CD8-positive, alpha-beta memory T cell (primary cell): ENCODE measurements around the gene DMAC2. TPM values are rescaled to one million over a fixed set of nuclear protein-coding genes. Genes with fewer than 3 reads are reported as not detected.

ENCODE experiments used
- CTCF ChIA-PET: fragments of 350-600 bp; sonication (Branson Sonifier 250); formaldehyde crosslinking; loops from one replicate; lab custom pipeline; 2021; ENCODE audit warnings: antibody characterized with exemption; lab: Charles Lee
- POLR2A ChIA-PET: fragments of 350-600 bp; sonication (Branson Sonifier 250); formaldehyde crosslinking; loops from one replicate; lab custom pipeline; 2021; ENCODE audit warnings: antibody characterized with exemption; lab: Charles Lee
- DNase-seq, 5 donors: peaks; one replicate each; pipeline versions ENCODE4 v3.0.0 to v3.0.0-alpha.2; 2020 to 2022; ENCODE audit warnings: mixed read lengths in 1 of 5
- H3K27ac ChIP-seq: one replicate; pipeline ENCODE4 v1.7.0; 2013; ENCODE audit warnings: low read depth, mild to moderate bottlenecking, low read length, moderate library complexity
- H3K27me3 ChIP-seq: 2 replicates; pipeline ENCODE4 v1.7.0; 2013; ENCODE audit warnings: low read length, mild to moderate bottlenecking; ENCODE audit not compliant: insufficient read depth, poor library complexity, severe bottlenecking
- H3K36me3 ChIP-seq: 2 replicates; pipeline ENCODE4 v1.7.0; 2013; ENCODE audit warnings: mild to moderate bottlenecking, low read length, moderate library complexity; ENCODE audit not compliant: insufficient read depth
- H3K4me1 ChIP-seq: 2 replicates; pipeline ENCODE4 v1.7.0; 2013; ENCODE audit warnings: mild to moderate bottlenecking, low read length, moderate library complexity; ENCODE audit not compliant: insufficient read depth
- H3K4me3 ChIP-seq: 2 replicates; pipeline ENCODE4 v1.7.0; 2013; ENCODE audit warnings: mild to moderate bottlenecking, low read length
- H3K9me3 ChIP-seq: 2 replicates; pipeline ENCODE4 v1.7.0; 2013; ENCODE audit warnings: mild to moderate bottlenecking, low read length
- H3K27ac Mint-ChIP-seq, 8 donors: one replicate each; pipeline ENCODE4 v1.8.0; 2020 to 2021; ENCODE audit warnings: mixed read lengths in 8 of 8, mild to moderate bottlenecking in 6 of 8, inconsistent platforms in 3 of 8, moderate library complexity in 3 of 8
- H3K27me3 Mint-ChIP-seq, 2 donors: one replicate each; pipeline ENCODE4 v1.8.0; 2020 to 2021; ENCODE audit warnings: mixed read lengths in 2 of 2, mild to moderate bottlenecking in 1 of 2, moderate library complexity in 1 of 2
- H3K36me3 Mint-ChIP-seq, 3 donors: one replicate each; pipeline ENCODE4 v1.8.0; 2020 to 2021; ENCODE audit warnings: mixed read lengths in 3 of 3, inconsistent platforms in 1 of 3, mild to moderate bottlenecking in 1 of 3
- H3K4me1 Mint-ChIP-seq, 3 donors: one replicate each; pipeline ENCODE4 v1.8.0; 2020 to 2021; ENCODE audit warnings: mixed read lengths in 3 of 3, inconsistent platforms in 1 of 3, mild to moderate bottlenecking in 1 of 3
- H3K4me3 Mint-ChIP-seq, 7 donors: one replicate each; pipeline ENCODE4 v1.8.0; 2020 to 2021; ENCODE audit warnings: mixed read lengths in 7 of 7, mild to moderate bottlenecking in 6 of 7, moderate library complexity in 4 of 7, inconsistent platforms in 2 of 7
- H3K9me3 Mint-ChIP-seq, 5 donors: one replicate each; pipeline ENCODE4 v1.8.0; 2020 to 2022; ENCODE audit warnings: mixed read lengths in 5 of 5, mild to moderate bottlenecking in 3 of 5, moderate library complexity in 2 of 5, inconsistent platforms in 1 of 5
- polyA plus RNA-seq: library from polyadenylated mRNA; unstranded; fragments of 300-500 nt; fragmentation: Illumina TruSeq; gene quantifications from one replicate; pipeline ENCODE4 v1.2.3, GENCODE V29; 2021
- total RNA-seq, 2 experiments: library from RNA; stranded (reverse); gene quantifications; one replicate each; pipeline ENCODE4 v1.2.3, GENCODE V29; 2021

Gene DMAC2
- total and polyA plus RNA-seq, 3 experiments from 2014 or later, result 56.8 to 76.2 (median 74.1) TPM

DNA sequence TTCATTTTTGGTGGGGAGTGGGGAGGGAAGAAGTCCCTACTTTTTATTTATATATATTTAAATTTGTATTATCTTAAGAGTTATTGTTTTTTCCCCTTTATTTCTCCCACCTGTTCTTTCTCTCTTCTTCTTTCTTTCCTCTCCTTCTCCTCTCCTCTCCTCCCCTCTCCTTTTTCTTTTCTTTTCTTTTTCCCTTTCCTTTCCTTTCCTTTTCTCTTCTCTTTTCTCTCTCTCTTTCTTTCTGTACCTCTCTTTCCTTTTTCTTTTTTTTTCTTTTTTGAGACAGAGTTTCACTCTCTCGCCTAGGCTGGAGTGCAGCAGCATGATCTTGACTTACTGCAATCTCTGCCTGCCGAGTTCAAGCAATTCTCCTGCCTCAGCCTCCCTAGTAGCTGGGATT, 40.2 kb downstream of the DMAC2 start:
- POLR2A ChIA-PET, result interaction anchor here (1.1 kb wide), 1 partner anchor 15 kb away, joined by 3 read pairs; no protein-coding TSS in a partner anchor
- Histone ChIP-seq H3K36me3 (peaks cover 6% of the 10 kb centered on the region), H3K9me3 (no peaks in the 10 kb centered on the region), H3K27ac (no peak overlapping the region), H3K27me3 (no peaks in the 10 kb centered on the region), H3K4me1 (peaks cover 27% of the 10 kb centered on the region), H3K4me3 (no peak overlapping the region)
- no peak for DNase-seq
- peaks cover 0 to 28% (median 0%) of the 10 kb centered on the region in 3 donors for H3K36me3 Mint-ChIP-seq
- peak overlapping the region in 5 of 8 donors; percentile 36 to 96 (median 73) for H3K27ac Mint-ChIP-seq
- no peaks in the 10 kb centered on the region for H3K27me3 Mint-ChIP-seq
- CTCF ChIA-PET, result no interaction called here
- H3K4me3 Mint-ChIP-seq, result peak overlapping the region in 6 of 7 donors; percentile 28 to 97 (median 96)
- peaks cover 46 to 65% (median 53%) of the 10 kb centered on the region in 3 donors for H3K4me1 Mint-ChIP-seq
- H3K9me3 Mint-ChIP-seq, result no peaks in the 10 kb centered on the region

DNA sequence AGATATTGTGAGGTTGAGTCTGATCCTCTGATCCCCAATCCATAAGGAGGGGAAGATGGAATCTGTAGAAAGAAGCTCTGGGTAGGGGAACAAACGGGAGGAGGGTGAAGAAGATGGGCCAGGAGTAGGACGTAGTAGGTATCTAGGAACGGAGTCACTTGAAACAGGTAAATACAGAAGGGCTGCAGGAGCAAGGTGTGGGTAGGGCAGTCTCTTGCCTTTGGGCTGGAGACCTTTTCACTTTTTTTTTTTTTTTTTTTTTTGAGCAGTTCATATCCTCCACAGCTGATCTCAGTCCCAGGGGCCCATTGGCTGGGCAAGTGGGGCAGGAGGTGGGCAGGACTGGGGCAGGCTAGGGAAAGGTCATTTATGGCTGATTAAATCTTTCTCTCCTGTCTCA, 40.6 kb downstream of the DMAC2 start:
- Mint-ChIP-seq H3K9me3 (no peaks in the 10 kb centered on the region), H3K27me3 (no peaks in the 10 kb centered on the region), H3K27ac (peak overlapping the region in 7 of 8 donors; percentile 6 to 100 (median 100)), H3K4me1 (peaks cover 46 to 65% (median 53%) of the 10 kb centered on the region in 3 donors), H3K36me3 (peaks cover 0 to 28% (median 0%) of the 10 kb centered on the region in 3 donors), H3K4me3 (peak overlapping the region; percentile 87 to 98 (median 97))
- Histone ChIP-seq H3K4me1 (peaks cover 27% of the 10 kb centered on the region), H3K9me3 (no peaks in the 10 kb centered on the region), H3K27ac (peak overlapping the region; percentile 91), H3K36me3 (peaks cover 6% of the 10 kb centered on the region), H3K27me3 (no peaks in the 10 kb centered on the region), H3K4me3 (peak overlapping the region; percentile 97)
- ChIA-PET CTCF (no interaction called here), POLR2A (interaction anchor here (1.1 kb wide), 1 partner anchor 14 kb away, joined by 3 read pairs; no protein-coding TSS in a partner anchor)
- DNase-seq, result no peak

DNA sequence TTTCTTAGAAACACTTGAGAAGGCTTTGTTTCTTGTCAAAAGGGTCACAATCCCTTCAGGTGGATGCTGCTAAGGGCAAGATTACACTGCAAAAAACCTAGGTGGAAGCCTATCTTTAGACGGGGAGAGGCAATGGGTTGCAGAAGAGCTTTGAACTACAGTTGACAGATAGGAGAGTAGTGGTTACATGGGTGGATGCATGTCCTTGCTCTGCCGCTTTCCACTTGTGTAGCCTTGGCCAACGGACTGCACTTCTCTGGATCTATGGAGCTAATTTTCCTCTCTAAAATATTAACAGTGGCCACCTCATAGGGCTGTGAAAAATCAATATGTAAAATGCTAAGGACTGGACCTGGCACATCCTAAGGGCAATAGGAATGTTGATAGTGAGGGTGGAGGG, 41.1 kb downstream of the DMAC2 start:
- H3K36me3 ChIP-seq, result peaks cover 6% of the 10 kb centered on the region
- POLR2A ChIA-PET, result no interaction called here
- peaks cover 0 to 30% (median 0%) of the 10 kb centered on the region in 3 donors for H3K36me3 Mint-ChIP-seq
- CTCF ChIA-PET, result no interaction called here
- H3K27ac ChIP-seq, result peak overlapping the region; percentile 91
- H3K4me1 ChIP-seq, result peaks cover 27% of the 10 kb centered on the region
- no peaks in the 10 kb centered on the region for H3K27me3 ChIP-seq
- H3K27me3 Mint-ChIP-seq, result no peaks in the 10 kb centered on the region
- peaks cover 46 to 65% (median 53%) of the 10 kb centered on the region in 3 donors for H3K4me1 Mint-ChIP-seq
- peak overlapping the region; percentile 87 to 98 (median 97) for H3K4me3 Mint-ChIP-seq
- H3K27ac Mint-ChIP-seq, result peak overlapping the region; percentile 89 to 100 (median 100)
- H3K4me3 ChIP-seq, result peak overlapping the region; percentile 97
- H3K9me3 Mint-ChIP-seq, result no peaks in the 10 kb centered on the region
- DNase-seq, result no peak
- no peaks in the 10 kb centered on the region for H3K9me3 ChIP-seq

DNA sequence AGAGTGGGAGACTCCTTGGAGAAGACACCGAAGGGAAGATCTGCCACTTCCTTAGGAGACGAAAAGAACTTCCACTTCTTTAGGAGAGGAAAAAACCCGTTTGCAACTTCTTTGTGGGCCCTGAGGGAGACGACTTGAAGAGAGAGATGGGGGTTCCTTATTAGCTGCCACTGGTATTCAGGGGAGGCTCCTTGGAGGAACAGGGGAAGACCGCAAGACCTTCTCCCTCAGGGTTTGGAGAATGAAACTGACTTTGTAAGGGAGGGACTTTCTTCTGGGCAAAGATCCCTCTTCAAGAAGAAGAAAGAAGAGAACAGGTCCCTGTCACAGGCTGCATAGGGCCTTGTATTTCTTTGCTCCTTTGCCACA, 41.7 kb downstream of the DMAC2 start:
- DNase-seq, result no peak
- Mint-ChIP-seq H3K27ac (peak overlapping the region; percentile 96 to 100 (median 100)), H3K9me3 (no peaks in the 10 kb centered on the region), H3K36me3 (peaks cover 0 to 27% (median 0%) of the 10 kb centered on the region in 3 donors), H3K4me3 (peak overlapping the region; percentile 87 to 98 (median 97)), H3K27me3 (no peaks in the 10 kb centered on the region), H3K4me1 (peaks cover 46 to 61% (median 53%) of the 10 kb centered on the region in 3 donors)
- H3K27me3 ChIP-seq, result no peaks in the 10 kb centered on the region
- no peaks in the 10 kb centered on the region for H3K9me3 ChIP-seq
- H3K27ac ChIP-seq, result peak overlapping the region; percentile 91
- POLR2A ChIA-PET, result no interaction called here
- CTCF ChIA-PET, result no interaction called here
- H3K36me3 ChIP-seq, result peaks cover 6% of the 10 kb centered on the region
- H3K4me1 ChIP-seq, result peaks cover 27% of the 10 kb centered on the region
- H3K4me3 ChIP-seq, result peak overlapping the region; percentile 97

DNA sequence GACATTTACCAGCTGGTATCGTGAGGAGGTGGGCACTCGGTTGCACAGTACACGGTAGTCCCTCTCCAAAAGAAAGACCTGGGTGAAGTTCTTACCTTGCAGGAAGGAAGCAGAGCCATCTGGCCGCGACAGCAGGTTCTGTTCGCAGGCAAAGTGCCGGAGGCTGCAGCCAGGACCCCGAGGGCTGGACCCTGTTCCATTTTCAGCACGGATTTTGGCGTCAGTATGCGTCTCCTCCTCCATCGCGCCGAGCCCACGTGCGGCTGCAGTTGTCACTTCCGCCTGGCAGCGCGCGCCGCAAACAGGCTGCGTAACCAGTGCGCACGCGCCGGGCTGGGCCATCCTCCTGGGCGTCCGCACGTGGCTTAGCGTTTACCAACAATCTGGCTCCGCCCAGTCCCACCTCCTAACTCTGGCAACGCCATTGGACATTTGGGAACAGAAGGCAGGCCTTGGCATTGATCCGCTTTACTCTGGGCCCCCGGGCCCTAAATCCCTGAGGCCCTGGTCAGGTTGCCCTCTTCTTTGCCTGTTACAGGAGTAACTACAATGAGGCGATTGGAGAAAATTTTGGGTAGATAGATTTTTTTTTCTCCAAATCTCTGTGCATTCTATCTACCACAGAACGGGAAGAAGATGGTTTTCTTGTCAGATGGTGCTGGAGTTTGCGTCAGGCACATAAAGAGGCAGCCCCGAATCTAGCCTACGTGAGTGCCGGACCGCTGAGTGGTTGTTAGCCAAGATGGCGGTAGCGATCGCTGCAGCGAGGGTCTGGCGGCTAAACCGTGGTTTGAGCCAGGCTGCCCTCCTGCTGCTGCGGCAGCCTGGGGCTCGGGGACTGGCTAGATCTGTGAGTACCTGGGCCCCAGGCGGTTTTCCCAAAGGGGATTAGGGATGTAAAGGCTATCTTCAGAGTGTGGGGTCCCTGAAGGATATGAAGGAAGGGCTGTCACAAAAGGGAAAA, 42.3 kb downstream of the DMAC2 start, which contains the start of the genes BCKDHA and EXOSC5:
TSS of gene BCKDHA (plus strand) at position 733 of the 964 bp plus-strand sequence. CDS start at position 743, 10 bp downstream.
TSS of gene EXOSC5 (minus strand) at position 274 of the 964 bp plus-strand sequence. CDS start at position 243, 31 bp downstream.
- Mint-ChIP-seq H3K9me3 (no peaks in the 10 kb centered on the region), H3K27ac (peak within 1 kb of the TSS; percentile 96 to 100 (median 100)), H3K36me3 (peaks cover 0 to 29% (median 0%) of the 10 kb centered on the region in 3 donors), H3K4me1 (peaks cover 46 to 57% (median 49%) of the 10 kb centered on the region in 3 donors), H3K27me3 (no peaks in the 10 kb centered on the region), H3K4me3 (peak within 1 kb of the TSS; percentile 87 to 98 (median 97))
- CTCF ChIA-PET, result no interaction called here
- Histone ChIP-seq H3K4me3 (peak within 1 kb of the TSS; percentile 99), H3K9me3 (no peaks in the 10 kb centered on the region), H3K4me1 (peaks cover 27% of the 10 kb centered on the region), H3K27ac (peak within 1 kb of the TSS; percentile 91), H3K27me3 (no peaks in the 10 kb centered on the region), H3K36me3 (peaks cover 6% of the 10 kb centered on the region)
- peak; percentile 99 to 100 (median 99) for DNase-seq
- POLR2A ChIA-PET, result no interaction called here

DNA sequence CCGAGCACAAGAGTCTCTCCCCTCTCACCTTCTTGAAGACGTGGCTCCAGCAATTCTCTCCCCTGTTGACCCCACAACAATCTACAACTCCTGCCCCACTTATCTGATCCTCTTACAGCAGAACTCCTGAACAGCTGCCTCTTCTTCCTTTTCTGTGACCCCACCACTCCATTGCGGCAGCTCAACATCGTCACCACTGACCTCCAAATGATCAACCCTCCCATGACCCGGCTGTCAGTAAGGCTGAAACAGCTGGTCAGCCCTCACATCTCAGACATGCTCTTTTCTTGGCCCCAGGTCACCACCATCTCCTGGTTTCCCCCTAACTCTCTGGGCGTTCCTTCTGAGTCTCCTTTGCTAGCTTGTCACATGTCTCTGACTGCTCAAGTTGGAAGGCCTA, 44.4 kb downstream of the DMAC2 start:
- Histone ChIP-seq H3K27ac (peak overlapping the region; percentile 53), H3K36me3 (peaks cover 15% of the 10 kb centered on the region), H3K9me3 (no peaks in the 10 kb centered on the region), H3K27me3 (no peaks in the 10 kb centered on the region), H3K4me3 (peak overlapping the region; percentile 22), H3K4me1 (peaks cover 27% of the 10 kb centered on the region)
- H3K27ac Mint-ChIP-seq, result peak overlapping the region in 5 of 8 donors; percentile 8 to 96 (median 83)
- H3K9me3 Mint-ChIP-seq, result no peaks in the 10 kb centered on the region
- no peaks in the 10 kb centered on the region for H3K27me3 Mint-ChIP-seq
- no peak for DNase-seq
- H3K36me3 Mint-ChIP-seq, result peaks cover 0 to 38% (median 3%) of the 10 kb centered on the region in 3 donors
- CTCF ChIA-PET, result no interaction called here
- H3K4me3 Mint-ChIP-seq, result peak overlapping the region; percentile 56 to 98 (median 75)
- H3K4me1 Mint-ChIP-seq, result peaks cover 39 to 46% (median 43%) of the 10 kb centered on the region in 3 donors
- POLR2A ChIA-PET, result no interaction called here

DNA sequence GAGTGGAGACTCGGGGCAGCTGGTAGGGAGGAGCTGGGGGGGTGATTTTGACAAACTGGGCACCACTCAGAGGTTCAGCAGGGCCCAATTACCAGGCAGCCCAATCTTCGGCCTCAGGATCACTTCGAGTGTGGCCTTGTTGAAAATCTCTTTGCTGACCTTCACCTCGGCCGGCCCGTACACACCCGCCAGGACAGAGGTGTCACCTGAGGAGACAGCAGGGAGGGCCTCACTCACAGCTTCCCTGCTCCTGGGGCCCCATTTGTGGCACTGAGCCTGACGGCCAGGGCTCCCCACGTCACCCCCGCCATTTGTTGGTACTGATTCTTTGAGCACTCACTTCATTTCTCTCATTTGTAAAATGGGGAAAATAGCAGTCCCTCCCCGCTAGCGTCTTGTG, 46.9 kb downstream of the DMAC2 start:
- DNase-seq, result no peak
- Histone ChIP-seq H3K36me3 (peaks cover 26% of the 10 kb centered on the region), H3K27ac (no peak overlapping the region), H3K27me3 (no peaks in the 10 kb centered on the region), H3K9me3 (no peaks in the 10 kb centered on the region), H3K4me1 (peaks cover 14% of the 10 kb centered on the region), H3K4me3 (no peak overlapping the region)
- Mint-ChIP-seq H3K27ac (peak overlapping the region in 1 of 8 donors; percentile 65), H3K27me3 (no peaks in the 10 kb centered on the region), H3K4me1 (peaks cover 22 to 25% (median 25%) of the 10 kb centered on the region in 3 donors), H3K36me3 (peaks cover 0 to 55% (median 5%) of the 10 kb centered on the region in 3 donors), H3K4me3 (peak overlapping the region in 1 of 7 donors; percentile 29), H3K9me3 (no peaks in the 10 kb centered on the region)
- ChIA-PET POLR2A (no interaction called here), CTCF (interaction anchor here (1.5 kb wide), 1 partner anchor 47 kb away, joined by 3 read pairs; the partner anchor contains the start of gene DMAC2)
